ENCODE measurements around the gene C3orf62.

- TF ChIP-seq POLR2A (IDR thresholded peaks at IDR 0.05) (no peak), CTCF (IDR thresholded peaks at IDR 0.05) (no peak)
Measured at GRCh38 chr3:49236226-49236625, 40.8 kb downstream of the C3orf62 start.

Measured in thyroid gland (tissue), 4 donors.